BLaER1 (cell line): ENCODE results near the gene SPOCK1.

Source experiments
- H3K27ac ChIP-seq: shearing (Covaris generic); formaldehyde crosslinking; 2 replicates; pipeline ENCODE4 v1.8.1; 2022
- H3K27me3 ChIP-seq: shearing (Covaris generic); formaldehyde crosslinking; 2 replicates; pipeline ENCODE4 v1.8.1; 2022
- H3K36me3 ChIP-seq: shearing (Covaris generic); formaldehyde crosslinking; 2 replicates; pipeline ENCODE4 v1.8.1; 2022
- H3K4me1 ChIP-seq: shearing (Covaris generic); formaldehyde crosslinking; 2 replicates; pipeline ENCODE4 v1.8.1; 2022
- H3K4me2 ChIP-seq: shearing (Covaris generic); formaldehyde crosslinking; 2 replicates; pipeline ENCODE4 v1.8.1; 2022
- H3K4me3 ChIP-seq: shearing (Covaris generic); formaldehyde crosslinking; 2 replicates; pipeline ENCODE4 v1.8.1; 2022
- H3K9ac ChIP-seq: shearing (Covaris generic); formaldehyde crosslinking; 2 replicates; pipeline ENCODE4 v1.8.1; 2022
- H3K9me3 ChIP-seq: shearing (Covaris generic); formaldehyde crosslinking; 2 replicates; pipeline ENCODE4 v1.8.1; 2022
- H4K20me1 ChIP-seq: shearing (Covaris generic); formaldehyde crosslinking; 2 replicates; pipeline ENCODE4 v1.8.1; 2022
- Cebpa-rat ChIP-seq: shearing (Covaris generic); IDR thresholded peaks from 2 replicates; pipeline ENCODE4 v1.8.1; 2022

The SPOCK1 gene

GRCh38 chr5:137071526-137071925 is 427.6 kb downstream of the SPOCK1 start:
- Histone ChIP-seq H4K20me1 (no peaks in the 10 kb centered on the region), H3K4me2 (no peak overlapping the region), H3K27me3 (no peaks in the 10 kb centered on the region), H3K4me3 (no peak overlapping the region), H3K9ac (no peak overlapping the region), H3K9me3 (no peaks in the 10 kb centered on the region), H3K4me1 (peaks cover 25% of the 10 kb centered on the region), H3K27ac (no peak overlapping the region), H3K36me3 (no peaks in the 10 kb centered on the region)
- TF ChIP-seq Cebpa-rat: no peak

- no peaks in the 10 kb centered on the region for H3K9me3 ChIP-seq
- H3K4me3 ChIP-seq: no peak overlapping the region
- peaks cover 25% of the 10 kb centered on the region for H3K4me1 ChIP-seq
- no peak overlapping the region for H3K9ac ChIP-seq
- H3K36me3 ChIP-seq: no peaks in the 10 kb centered on the region
- H3K27ac ChIP-seq: no peak overlapping the region
- no peak for TF ChIP-seq Cebpa-rat
- H3K4me2 ChIP-seq: no peak overlapping the region
- H4K20me1 ChIP-seq: no peaks in the 10 kb centered on the region
- no peaks in the 10 kb centered on the region for H3K27me3 ChIP-seq
Observed at GRCh38 chr5:137070521-137070920, 428.6 kb downstream of the SPOCK1 start.

DNA sequence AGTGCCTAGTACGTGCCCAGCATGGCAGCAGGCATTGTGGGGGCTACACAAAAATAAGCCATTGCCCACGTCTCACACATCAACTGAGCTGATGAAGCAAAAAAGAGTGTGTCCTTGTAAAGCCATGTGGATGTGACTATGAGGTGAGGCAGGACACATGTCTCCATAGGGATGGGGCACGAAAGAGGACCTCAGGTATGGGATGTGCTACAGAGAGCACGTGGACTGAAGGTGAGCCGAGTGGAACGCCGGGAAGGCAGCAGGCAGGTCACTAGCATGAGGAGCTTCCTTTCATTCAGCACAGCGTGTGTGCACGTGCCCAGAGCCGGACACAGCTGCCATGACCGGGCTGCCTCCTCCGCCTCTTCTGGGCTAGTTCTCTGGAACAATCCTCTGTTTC is 429.8 kb downstream of the SPOCK1 start:
- peaks cover 25% of the 10 kb centered on the region for H3K4me1 ChIP-seq
- no peak overlapping the region for H3K4me2 ChIP-seq
- H3K36me3 ChIP-seq: no peaks in the 10 kb centered on the region
- no peaks in the 10 kb centered on the region for H4K20me1 ChIP-seq
- no peak for TF ChIP-seq Cebpa-rat
- H3K9me3 ChIP-seq: no peaks in the 10 kb centered on the region
- H3K27ac ChIP-seq: no peak overlapping the region
- no peak overlapping the region for H3K9ac ChIP-seq
- H3K4me3 ChIP-seq: no peak overlapping the region
- H3K27me3 ChIP-seq: no peaks in the 10 kb centered on the region

- H3K4me1 ChIP-seq: peaks cover 5% of the 10 kb centered on the region
- no peak overlapping the region for H3K27ac ChIP-seq
- H4K20me1 ChIP-seq: no peaks in the 10 kb centered on the region
- peak overlapping the region; percentile 25; the same call in 1 of the 2 replicates for H3K4me2 ChIP-seq
- no peak overlapping the region for H3K9ac ChIP-seq
- H3K4me3 ChIP-seq: no peak overlapping the region
- no peaks in the 10 kb centered on the region for H3K9me3 ChIP-seq
- H3K36me3 ChIP-seq: no peaks in the 10 kb centered on the region
- no peaks in the 10 kb centered on the region for H3K27me3 ChIP-seq
- TF ChIP-seq Cebpa-rat: no peak
Observed at GRCh38 chr5:137061382-137061781, 437.7 kb downstream of the SPOCK1 start.

DNA sequence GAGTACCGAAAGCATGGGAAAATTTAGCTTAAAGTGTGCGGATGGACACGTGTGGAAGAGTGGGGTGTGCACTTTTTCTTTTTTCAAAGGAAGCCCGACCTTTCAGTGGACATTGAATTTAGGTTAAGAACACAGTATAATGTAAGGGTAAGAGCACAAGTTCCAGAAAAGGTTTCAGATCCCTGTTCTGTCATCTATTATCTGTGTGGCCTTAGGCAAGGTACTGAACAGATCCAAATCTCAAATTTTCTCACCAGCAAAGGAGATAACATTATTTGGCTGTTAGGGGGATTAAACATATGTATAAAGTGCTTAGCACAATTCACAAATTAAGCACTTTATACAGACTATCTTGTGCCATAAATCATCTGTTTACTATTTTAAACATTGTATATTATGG is 441.0 kb downstream of the SPOCK1 start:
- Histone ChIP-seq H3K27me3 (no peaks in the 10 kb centered on the region), H4K20me1 (no peaks in the 10 kb centered on the region), H3K4me3 (no peak overlapping the region), H3K4me1 (peaks cover 17% of the 10 kb centered on the region), H3K36me3 (no peaks in the 10 kb centered on the region), H3K4me2 (no peak overlapping the region), H3K9ac (no peak overlapping the region), H3K27ac (no peak overlapping the region), H3K9me3 (no peaks in the 10 kb centered on the region)
- TF ChIP-seq Cebpa-rat: no peak

DNA sequence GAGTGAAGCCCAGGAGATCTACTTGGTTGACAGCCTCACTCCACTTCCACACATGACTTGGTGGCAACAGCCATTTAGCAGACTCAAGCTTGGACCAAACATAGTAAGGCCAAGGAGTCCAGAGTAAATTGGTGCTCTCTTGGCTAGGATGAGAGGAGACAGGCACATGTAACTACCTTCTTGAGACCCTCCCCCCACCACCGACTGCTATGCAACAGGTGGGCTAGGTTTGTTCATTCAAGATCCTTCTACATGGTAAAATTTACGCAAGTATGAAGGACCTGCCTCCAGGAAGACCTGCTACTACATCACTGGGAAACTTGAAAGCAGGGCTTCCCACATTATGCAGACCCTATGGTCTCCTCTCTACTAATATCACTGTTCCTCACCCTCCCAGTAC is 442.4 kb downstream of the SPOCK1 start:
- H3K4me2 ChIP-seq: no peak overlapping the region
- H3K36me3 ChIP-seq: no peaks in the 10 kb centered on the region
- TF ChIP-seq Cebpa-rat: no peak

DNA sequence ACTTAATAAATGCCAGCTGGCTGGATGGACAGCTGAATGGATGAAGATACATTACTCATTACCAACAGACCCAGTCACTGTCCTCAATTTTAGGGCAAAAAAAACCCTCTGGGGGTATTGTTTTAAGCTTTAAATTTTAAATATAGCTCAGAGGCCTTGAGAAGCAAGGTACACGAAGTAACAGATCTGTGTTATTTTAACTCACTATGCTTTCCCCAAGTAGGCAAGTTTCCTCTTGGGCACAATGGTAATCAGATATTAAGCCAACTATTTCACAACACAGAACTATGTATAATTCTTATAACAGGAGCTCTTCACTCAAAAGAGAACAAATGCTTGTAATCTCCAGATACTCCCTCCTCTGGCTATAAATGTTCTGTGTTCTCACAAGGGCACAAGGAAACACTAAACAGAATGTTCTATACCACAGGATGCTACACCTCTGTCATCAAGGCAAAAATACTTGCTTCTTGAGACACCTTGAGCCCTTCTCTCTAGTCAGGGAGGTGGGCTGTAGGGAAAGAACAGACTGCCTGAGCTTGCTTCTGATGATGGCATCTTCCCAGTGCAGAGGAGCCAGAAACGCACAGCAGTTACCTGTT is 443.8 kb downstream of the SPOCK1 start:
- Histone ChIP-seq H3K4me1 (peaks cover 12% of the 10 kb centered on the region), H4K20me1 (no peaks in the 10 kb centered on the region), H3K4me2 (peak overlapping the region; percentile 49; the same call in 1 of the 2 replicates), H3K9ac (no peak overlapping the region), H3K27me3 (no peaks in the 10 kb centered on the region), H3K36me3 (no peaks in the 10 kb centered on the region), H3K27ac (no peak overlapping the region), H3K4me3 (no peak overlapping the region), H3K9me3 (no peaks in the 10 kb centered on the region)
- no peak for TF ChIP-seq Cebpa-rat

More for the DNA sequence above, 442.4 kb downstream of the SPOCK1 start:
- Histone ChIP-seq H3K4me3 (no peak overlapping the region), H4K20me1 (no peaks in the 10 kb centered on the region), H3K4me1 (peaks cover 17% of the 10 kb centered on the region), H3K9ac (no peak overlapping the region), H3K27me3 (no peaks in the 10 kb centered on the region), H3K27ac (no peak overlapping the region), H3K9me3 (no peaks in the 10 kb centered on the region)

- Histone ChIP-seq H4K20me1 (no peaks in the 10 kb centered on the region), H3K4me2 (peak overlapping the region; percentile 49), H3K4me1 (peaks cover 12% of the 10 kb centered on the region), H3K9me3 (no peaks in the 10 kb centered on the region), H3K27ac (no peak overlapping the region), H3K27me3 (no peaks in the 10 kb centered on the region), H3K36me3 (no peaks in the 10 kb centered on the region), H3K4me3 (no peak overlapping the region), H3K9ac (no peak overlapping the region)
- no peak for TF ChIP-seq Cebpa-rat
Observed at GRCh38 chr5:137054792-137055191, 444.3 kb downstream of the SPOCK1 start.

- Histone ChIP-seq H3K4me3 (no peak overlapping the region), H3K36me3 (no peaks in the 10 kb centered on the region), H3K9ac (no peak overlapping the region), H3K27me3 (no peaks in the 10 kb centered on the region), H3K27ac (no peak overlapping the region), H3K4me2 (peak overlapping the region; percentile 49), H4K20me1 (no peaks in the 10 kb centered on the region), H3K9me3 (no peaks in the 10 kb centered on the region), H3K4me1 (peaks cover 12% of the 10 kb centered on the region)
- TF ChIP-seq Cebpa-rat: no peak
Observed at GRCh38 chr5:137054335-137054734, 444.8 kb downstream of the SPOCK1 start.

DNA sequence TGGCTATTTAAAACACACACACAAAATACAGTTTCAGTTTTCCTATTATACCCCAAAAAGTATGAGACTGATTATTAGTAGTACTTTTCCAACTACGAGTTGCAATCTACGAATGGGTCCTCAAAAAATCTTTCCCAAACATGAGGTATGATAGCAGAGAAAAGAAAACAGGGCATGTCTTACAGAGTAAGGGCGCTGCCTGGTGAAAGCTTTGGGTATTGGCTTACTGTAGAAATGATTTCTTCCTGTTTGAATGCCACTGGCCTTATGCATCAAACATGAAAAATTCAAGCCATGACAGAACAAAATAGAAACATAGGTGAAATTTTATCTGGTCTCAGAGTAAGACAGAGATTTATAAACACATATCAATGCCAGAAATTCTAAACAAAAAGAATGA is 448.0 kb downstream of the SPOCK1 start:
- Histone ChIP-seq H3K4me3 (no peak overlapping the region), H3K4me2 (no peak overlapping the region), H3K36me3 (no peaks in the 10 kb centered on the region), H3K9ac (no peak overlapping the region), H3K9me3 (no peaks in the 10 kb centered on the region), H4K20me1 (no peaks in the 10 kb centered on the region), H3K4me1 (peaks cover 12% of the 10 kb centered on the region), H3K27me3 (no peaks in the 10 kb centered on the region), H3K27ac (no peak overlapping the region)
- TF ChIP-seq Cebpa-rat: no peak
